Suprapubic skin (tissue), 4 donors: ENCODE data around the gene AGAP6.

Source experiments
- CTCF ChIP-seq, 2 donors: fragments of 200-600 bp in 1 of 2; fragments of 450-650 bp in 1 of 2; sonication (generic) in 1 of 2; IDR thresholded peaks; one replicate each; pipeline ENCODE4 v1.5.1; 2016 to 2019; ENCODE audit warnings: antibody characterized with exemption in 2 of 2, mild to moderate bottlenecking in 1 of 2, moderate library complexity in 1 of 2
- EP300 ChIP-seq: sonication (generic); formaldehyde crosslinking; IDR thresholded peaks from one replicate; pipeline ENCODE4 v1.6.1; 2017; ENCODE audit warnings: antibody characterized with exemption
- POLR2A ChIP-seq, 2 donors: fragments of 450-650 bp; IDR thresholded peaks; one replicate each; pipeline ENCODE4 v1.6.1; 2017; ENCODE audit warnings: antibody characterized with exemption in 2 of 2, mild to moderate bottlenecking in 2 of 2, moderate library complexity in 2 of 2
- POLR2AphosphoS5 ChIP-seq, 3 donors: sonication (generic); formaldehyde crosslinking; IDR thresholded peaks; one replicate each; pipeline ENCODE4 v1.6.1; 2017; ENCODE audit warnings: antibody characterized with exemption in 3 of 3

- TF ChIP-seq POLR2A (IDR thresholded peaks at IDR 0.05) (no peak), CTCF (IDR thresholded peaks at IDR 0.05) (no peak), POLR2AphosphoS5 (IDR thresholded peaks at IDR 0.05) (no peak), EP300 (no peak)
Observed at GRCh38 chr10:50021646-50022045, 33.4 kb downstream of the AGAP6 start.
